ENCODE measurements around the gene COL19A1. TPM values are rescaled to one million over a fixed set of nuclear protein-coding genes. Genes with fewer than 3 reads are reported as not detected.

COL19A1 gene
- total RNA-seq, 3 donors from 2014 or later: 0.15 to 0.66 TPM; not detected in 1

- Histone ChIP-seq H3K27me3 (no peaks in the 10 kb centered on the region), H3K27ac (no peak overlapping the region), H3K4me3 (no peak overlapping the region), H3K4me1 (no peaks in the 10 kb centered on the region), H3K9me3 (no peaks in the 10 kb centered on the region), H3K36me3 (no peaks in the 10 kb centered on the region)
- TF ChIP-seq POLR2A (IDR thresholded peaks at IDR 0.05): no peak
- DNase-seq (ENCODE audit: low spot score in 2 of 2): no peak
- intact Hi-C loops (cut with DNase I; ENCODE audit: low total_unique reads): no loop called here
Observed at GRCh38 chr6:69945192-69945591, 78.8 kb downstream of the COL19A1 start.

DNA sequence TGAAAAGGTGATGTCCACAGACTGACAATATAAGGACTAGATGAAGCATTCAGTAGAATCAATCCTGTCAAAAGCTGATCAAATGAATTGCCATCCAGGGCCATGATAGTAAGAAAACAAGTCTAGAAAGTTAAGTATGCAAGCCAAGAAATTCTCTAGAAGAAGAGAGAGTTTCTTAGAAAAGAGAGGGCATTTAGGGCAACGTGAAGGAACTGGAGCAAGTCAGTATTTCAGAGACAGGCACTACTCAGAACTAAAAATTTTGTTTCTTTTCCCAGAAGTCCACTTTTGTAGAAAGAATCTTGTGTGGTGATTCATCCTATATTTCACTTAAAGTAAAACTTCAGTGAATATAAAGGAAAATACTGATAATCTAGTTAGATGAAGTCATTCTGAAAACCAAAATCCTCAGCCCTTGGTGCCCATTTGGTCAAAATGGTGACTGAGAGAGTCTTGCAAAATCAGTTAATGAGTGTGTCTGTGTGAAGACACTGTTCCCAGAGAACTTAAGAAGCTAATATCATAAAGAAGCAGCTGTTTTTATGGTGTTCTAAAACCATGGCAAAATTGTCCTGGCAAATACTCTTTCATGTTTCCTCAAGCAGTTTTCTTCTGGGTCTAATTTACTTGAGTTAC, 82.2 kb downstream of the COL19A1 start:
- H3K36me3 ChIP-seq: no peaks in the 10 kb centered on the region
- no peaks in the 10 kb centered on the region for H3K27me3 ChIP-seq
- no peak overlapping the region for H3K27ac ChIP-seq
- no peaks in the 10 kb centered on the region for H3K4me1 ChIP-seq
- DNase-seq (ENCODE audit: low spot score in 2 of 2): no peak
- intact Hi-C loops (cut with DNase I; ENCODE audit: low total_unique reads): no loop called here
- no peak overlapping the region for H3K4me3 ChIP-seq
- no peaks in the 10 kb centered on the region for H3K9me3 ChIP-seq
- TF ChIP-seq POLR2AphosphoS5 (IDR thresholded peaks at IDR 0.05): no peak
- TF ChIP-seq, protein P1, sequence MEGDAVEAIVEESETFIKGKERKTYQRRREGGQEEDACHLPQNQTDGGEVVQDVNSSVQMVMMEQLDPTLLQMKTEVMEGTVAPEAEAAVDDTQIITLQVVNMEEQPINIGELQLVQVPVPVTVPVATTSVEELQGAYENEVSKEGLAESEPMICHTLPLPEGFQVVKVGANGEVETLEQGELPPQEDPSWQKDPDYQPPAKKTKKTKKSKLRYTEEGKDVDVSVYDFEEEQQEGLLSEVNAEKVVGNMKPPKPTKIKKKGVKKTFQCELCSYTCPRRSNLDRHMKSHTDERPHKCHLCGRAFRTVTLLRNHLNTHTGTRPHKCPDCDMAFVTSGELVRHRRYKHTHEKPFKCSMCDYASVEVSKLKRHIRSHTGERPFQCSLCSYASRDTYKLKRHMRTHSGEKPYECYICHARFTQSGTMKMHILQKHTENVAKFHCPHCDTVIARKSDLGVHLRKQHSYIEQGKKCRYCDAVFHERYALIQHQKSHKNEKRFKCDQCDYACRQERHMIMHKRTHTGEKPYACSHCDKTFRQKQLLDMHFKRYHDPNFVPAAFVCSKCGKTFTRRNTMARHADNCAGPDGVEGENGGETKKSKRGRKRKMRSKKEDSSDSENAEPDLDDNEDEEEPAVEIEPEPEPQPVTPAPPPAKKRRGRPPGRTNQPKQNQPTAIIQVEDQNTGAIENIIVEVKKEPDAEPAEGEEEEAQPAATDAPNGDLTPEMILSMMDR (IDR thresholded peaks at IDR 0.05): no peak
- no peak for TF ChIP-seq POLR2A (IDR thresholded peaks at IDR 0.05)

GRCh38 chr6:69953491-69953890, 87.1 kb downstream of the COL19A1 start:
- no peaks in the 10 kb centered on the region for H3K27me3 ChIP-seq
- DNase-seq (ENCODE audit: low spot score in 2 of 2): no peak
- intact Hi-C loops (cut with DNase I; ENCODE audit: low total_unique reads): no loop called here
- H3K4me1 ChIP-seq: no peaks in the 10 kb centered on the region
- H3K36me3 ChIP-seq: no peaks in the 10 kb centered on the region
- TF ChIP-seq POLR2A (IDR thresholded peaks at IDR 0.05) (no peak), POLR2AphosphoS5 (IDR thresholded peaks at IDR 0.05) (no peak)
- TF ChIP-seq, protein P1 (IDR thresholded peaks at IDR 0.05): no peak
- no peaks in the 10 kb centered on the region for H3K9me3 ChIP-seq
- H3K4me3 ChIP-seq: no peak overlapping the region
- H3K27ac ChIP-seq: no peak overlapping the region

DNA sequence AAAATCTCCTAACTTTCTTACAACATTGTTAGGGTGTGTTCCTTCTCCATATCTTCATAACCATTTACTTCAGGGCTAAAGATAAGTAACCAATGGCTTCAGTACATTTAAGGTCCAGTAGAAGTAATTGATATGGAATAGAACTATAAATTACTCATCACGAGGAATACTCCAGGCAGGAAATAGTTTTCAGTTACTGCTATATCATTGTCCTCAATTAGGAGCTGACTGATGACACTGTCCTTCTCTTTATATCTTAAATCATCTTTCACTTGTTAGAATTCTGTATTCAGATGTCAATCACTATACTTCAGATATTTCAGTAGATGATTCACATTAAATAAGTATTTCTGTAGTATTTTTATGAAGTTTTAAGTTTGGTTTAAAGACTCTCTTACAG, 88.4 kb downstream of the COL19A1 start:
- no peak for TF ChIP-seq POLR2A (IDR thresholded peaks at IDR 0.05)
- TF ChIP-seq, protein P1 (IDR thresholded peaks at IDR 0.05): no peak
- TF ChIP-seq POLR2AphosphoS5 (IDR thresholded peaks at IDR 0.05): no peak
- intact Hi-C loops (cut with DNase I; ENCODE audit: low total_unique reads): loop anchor here (5.0 kb wide), 1 partner anchor 53 kb away; no protein-coding TSS in a partner anchor
- H3K27me3 ChIP-seq: no peaks in the 10 kb centered on the region
- H3K9me3 ChIP-seq: no peaks in the 10 kb centered on the region
- no peaks in the 10 kb centered on the region for H3K36me3 ChIP-seq
- no peak overlapping the region for H3K4me3 ChIP-seq
- H3K4me1 ChIP-seq: no peaks in the 10 kb centered on the region
- DNase-seq (ENCODE audit: low spot score in 2 of 2): no peak
- no peak overlapping the region for H3K27ac ChIP-seq

- Histone ChIP-seq H3K4me1 (no peaks in the 10 kb centered on the region), H3K27ac (no peak overlapping the region), H3K4me3 (no peak overlapping the region), H3K27me3 (no peaks in the 10 kb centered on the region), H3K36me3 (no peaks in the 10 kb centered on the region), H3K9me3 (no peaks in the 10 kb centered on the region)
- DNase-seq (ENCODE audit: low spot score in 2 of 2): no peak
- TF ChIP-seq, protein P1 (IDR thresholded peaks at IDR 0.05): no peak
- TF ChIP-seq POLR2A (IDR thresholded peaks at IDR 0.05): no peak
- TF ChIP-seq POLR2AphosphoS5 (IDR thresholded peaks at IDR 0.05): no peak
- intact Hi-C loops (cut with DNase I; ENCODE audit: low total_unique reads): loop anchor here (5.0 kb wide), 1 partner anchor 49 kb away; no protein-coding TSS in a partner anchor
Observed at GRCh38 chr6:69957985-69958559, 91.7 kb downstream of the COL19A1 start.

Data from breast epithelium (tissue), 4 donors.